ENCODE results near the gene RPS25.
A peak's percentile ranks its signal among the peaks of the same experiment; 100 is the strongest.
"Not testable (repeated sequence)": the region's sequence is repeated elsewhere in the genome, so short reads cannot be mapped to it uniquely, and the experiment has no call there.

RPS25 gene

GRCh38 chr11:119000906-119001305 lies 17.2 kb downstream of the RPS25 start:
- H3K36me3 Mint-ChIP-seq (ENCODE audit: low read depth) = peaks cover 30% of the 10 kb centered on the region
- no peak for TF ChIP-seq CTCF (IDR thresholded peaks at IDR 0.05; ENCODE audit: unreplicated experiment in 3 of 3)
- H3K4me1 Mint-ChIP-seq = peaks cover 23% of the 10 kb centered on the region
- no peak overlapping the region for H3K27ac Mint-ChIP-seq
- no peaks in the 10 kb centered on the region for H3K27me3 Mint-ChIP-seq (ENCODE audit: low read depth)
- no peaks in the 10 kb centered on the region for H3K9me3 Mint-ChIP-seq
- H3K4me3 Mint-ChIP-seq = peak overlapping the region; percentile 52 to 64 (median 64)

GRCh38 chr11:118998822-118999221 lies 19.3 kb downstream of the RPS25 start:
- H3K27me3 Mint-ChIP-seq (ENCODE audit: low read depth) = no peaks in the 10 kb centered on the region
- TF ChIP-seq CTCF (IDR thresholded peaks at IDR 0.05; ENCODE audit: unreplicated experiment in 3 of 3) = no peak
- H3K36me3 Mint-ChIP-seq (ENCODE audit: low read depth) = peaks cover 26% of the 10 kb centered on the region
- H3K27ac Mint-ChIP-seq = peak overlapping the region; percentile 10 to 79 (median 73)
- peaks cover 23% of the 10 kb centered on the region for H3K4me1 Mint-ChIP-seq
- H3K9me3 Mint-ChIP-seq = no peaks in the 10 kb centered on the region
- H3K4me3 Mint-ChIP-seq = peak overlapping the region; percentile 89 to 99 (median 94)

GRCh38 chr11:118998388-118998717 lies 19.8 kb downstream of the RPS25 start:
- H3K27me3 Mint-ChIP-seq (ENCODE audit: low read depth) = no peaks in the 10 kb centered on the region
- peaks cover 25% of the 10 kb centered on the region for H3K36me3 Mint-ChIP-seq (ENCODE audit: low read depth)
- peak overlapping the region in 2 of 3 experiments; percentile 73 to 79 for H3K27ac Mint-ChIP-seq
- H3K4me3 Mint-ChIP-seq = peak overlapping the region; percentile 89 to 99 (median 94)
- peaks cover 23% of the 10 kb centered on the region for H3K4me1 Mint-ChIP-seq
- H3K9me3 Mint-ChIP-seq = no peaks in the 10 kb centered on the region
- no peak for TF ChIP-seq CTCF (IDR thresholded peaks at IDR 0.05; ENCODE audit: unreplicated experiment in 3 of 3)

- Mint-ChIP-seq H3K4me1 (peaks cover 23% of the 10 kb centered on the region), H3K9me3 (no peaks in the 10 kb centered on the region), H3K36me3 (ENCODE audit: low read depth) (peaks cover 23% of the 10 kb centered on the region), H3K27me3 (ENCODE audit: low read depth) (no peaks in the 10 kb centered on the region), H3K27ac (peak within 1 kb of the TSS; percentile 73 to 79 (median 78)), H3K4me3 (peak within 1 kb of the TSS; percentile 89 to 99 (median 94))
- TF ChIP-seq CTCF (IDR thresholded peaks at IDR 0.05; ENCODE audit: unreplicated experiment in 3 of 3) = peak in 1 of 3 experiments; percentile 13
Observed at GRCh38 chr11:118997627-118998387, 20.3 kb downstream of the RPS25 start, which contains the start of gene CENATAC. Gene CENATAC, plus strand, starts transcription at chr11:118998138. Its CDS starts 60 bp downstream, at chr11:118998198.

- peaks cover 23% of the 10 kb centered on the region for H3K4me1 Mint-ChIP-seq
- peak overlapping the region; percentile 73 to 79 (median 78) for H3K27ac Mint-ChIP-seq
Observed at GRCh38 chr11:118996926-118997626, 21.1 kb downstream of the RPS25 start.

GRCh38 chr11:118991486-118992038 lies 26.6 kb downstream of the RPS25 start:
- Mint-ChIP-seq H3K27ac (peak overlapping the region in 1 of 3 experiments; percentile 58), H3K36me3 (ENCODE audit: low read depth) (peaks cover 11% of the 10 kb centered on the region)
- not testable (repeated sequence) for H3K4me3 Mint-ChIP-seq; H3K9me3 Mint-ChIP-seq; H3K27me3 Mint-ChIP-seq (ENCODE audit: low read depth); H3K4me1 Mint-ChIP-seq

More at GRCh38 chr11:118996926-118997626, 21.1 kb downstream of the RPS25 start:
- Mint-ChIP-seq H3K27me3 (ENCODE audit: low read depth) (no peaks in the 10 kb centered on the region), H3K36me3 (ENCODE audit: low read depth) (peaks cover 23% of the 10 kb centered on the region), H3K9me3 (no peaks in the 10 kb centered on the region), H3K4me3 (peak overlapping the region; percentile 89 to 99 (median 94))
- peak in 2 of 3 experiments; percentile 13 to 25 for TF ChIP-seq CTCF (IDR thresholded peaks at IDR 0.05; ENCODE audit: unreplicated experiment in 3 of 3)

All from nephron (organoid).